Measurements from ENCODE around the gene ALG14. TPM values are rescaled to one million over a fixed set of nuclear protein-coding genes. Genes with fewer than 3 reads are reported as not detected.

Gene ALG14
- total RNA-seq, 1 donor from 2014 or later: 2.4 TPM

- intact Hi-C loops (cut with micrococcal nuclease): no loop called here
Observed at GRCh38 chr1:94935476-94935875, 137.3 kb downstream of the ALG14 start.

- intact Hi-C loops (cut with micrococcal nuclease): no loop called here
Observed at GRCh38 chr1:94935034-94935433, 137.7 kb downstream of the ALG14 start.

DNA sequence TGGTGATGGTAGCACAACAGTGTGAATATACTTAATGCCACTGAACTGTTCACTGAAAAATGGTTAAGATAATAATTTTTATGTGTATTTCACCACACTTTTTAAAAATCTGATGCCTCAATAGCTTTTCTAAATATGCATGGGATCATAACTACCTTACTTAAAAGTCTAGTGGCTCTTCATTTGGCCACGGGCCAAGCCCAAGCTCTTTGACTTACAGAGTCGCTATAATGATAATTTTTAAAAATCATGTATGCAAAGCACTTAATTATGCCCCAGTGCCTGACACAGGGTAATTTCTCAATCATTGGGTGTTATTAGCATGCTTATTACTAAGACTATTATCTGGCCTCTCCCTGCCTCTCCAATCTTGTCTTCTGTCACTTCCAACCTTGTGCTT is 138.2 kb downstream of the ALG14 start:
- intact Hi-C loops (cut with micrococcal nuclease): no loop called here

DNA sequence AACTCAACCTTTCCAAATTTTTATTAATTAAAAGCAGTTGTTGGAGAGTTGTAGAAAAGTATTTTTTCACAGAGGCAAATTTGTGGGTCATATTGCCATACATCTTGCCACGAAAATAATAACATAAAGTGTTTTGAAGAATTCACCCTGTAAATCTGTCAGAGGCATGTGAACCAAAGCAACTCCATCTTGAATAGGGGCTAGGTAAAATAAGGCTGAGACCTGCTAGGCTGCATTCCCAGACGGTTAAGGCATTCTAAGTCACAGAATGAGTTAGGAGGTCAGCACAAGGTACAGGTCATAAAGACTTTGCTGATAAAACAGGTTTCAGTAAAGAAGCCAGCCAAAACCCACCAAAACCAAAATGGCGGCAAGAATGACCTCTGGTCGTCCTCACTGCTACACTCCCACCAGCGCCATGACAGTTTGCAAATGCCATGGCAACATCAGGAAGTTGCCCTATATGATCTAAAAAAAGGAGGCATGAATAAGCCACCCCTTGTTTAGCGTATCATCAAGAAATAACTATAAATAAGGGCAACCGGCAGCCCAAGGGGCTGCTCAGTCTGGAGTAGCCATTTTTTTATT is 141.4 kb downstream of the ALG14 start:
- intact Hi-C loops (cut with micrococcal nuclease): no loop called here

DNA sequence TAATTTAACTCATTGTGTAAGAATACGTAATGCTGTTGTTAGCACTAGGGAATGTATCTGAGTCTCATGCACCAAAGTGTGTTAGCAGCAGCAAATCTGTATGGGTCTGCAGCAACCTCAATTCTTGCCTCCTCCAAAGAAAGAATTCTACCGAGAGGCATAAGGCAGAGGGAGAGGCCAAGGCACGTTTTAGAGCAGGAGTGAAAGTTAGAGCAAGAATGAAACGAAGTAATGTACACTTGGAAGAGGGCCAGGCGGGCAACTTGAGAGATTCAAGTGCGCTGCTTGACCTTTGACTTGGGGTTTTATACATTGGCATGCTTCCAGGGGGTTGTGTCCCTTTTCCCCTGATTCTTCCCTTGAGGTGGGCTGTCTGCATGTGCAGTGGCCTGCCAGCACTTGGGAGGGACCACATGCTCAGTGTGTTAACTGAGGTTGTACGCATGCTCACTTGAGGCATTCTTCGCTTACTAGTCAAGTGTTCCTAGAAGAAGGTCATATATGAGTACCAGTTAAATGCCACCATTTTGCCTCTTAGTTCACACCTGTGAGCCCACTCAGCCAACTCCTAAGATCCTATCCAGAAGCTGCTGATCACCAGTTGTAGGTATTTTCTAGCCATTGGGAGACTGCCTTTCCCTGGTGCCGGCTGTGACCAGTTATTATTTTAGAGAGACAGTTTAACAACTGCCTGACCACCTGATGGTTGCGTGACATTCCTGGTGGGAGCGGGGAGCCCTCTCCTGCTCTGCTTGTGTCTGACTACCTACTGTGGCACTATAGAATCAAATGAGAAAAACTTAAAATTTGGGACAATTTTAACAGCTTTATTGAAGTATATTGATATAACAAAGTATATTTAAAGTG is 143.2 kb downstream of the ALG14 start:
- intact Hi-C loops (cut with micrococcal nuclease): loop anchor here (5.0 kb wide), 2 partner anchors 47 to 692 kb away; partner anchors contain the start of gene ARHGAP29

DNA sequence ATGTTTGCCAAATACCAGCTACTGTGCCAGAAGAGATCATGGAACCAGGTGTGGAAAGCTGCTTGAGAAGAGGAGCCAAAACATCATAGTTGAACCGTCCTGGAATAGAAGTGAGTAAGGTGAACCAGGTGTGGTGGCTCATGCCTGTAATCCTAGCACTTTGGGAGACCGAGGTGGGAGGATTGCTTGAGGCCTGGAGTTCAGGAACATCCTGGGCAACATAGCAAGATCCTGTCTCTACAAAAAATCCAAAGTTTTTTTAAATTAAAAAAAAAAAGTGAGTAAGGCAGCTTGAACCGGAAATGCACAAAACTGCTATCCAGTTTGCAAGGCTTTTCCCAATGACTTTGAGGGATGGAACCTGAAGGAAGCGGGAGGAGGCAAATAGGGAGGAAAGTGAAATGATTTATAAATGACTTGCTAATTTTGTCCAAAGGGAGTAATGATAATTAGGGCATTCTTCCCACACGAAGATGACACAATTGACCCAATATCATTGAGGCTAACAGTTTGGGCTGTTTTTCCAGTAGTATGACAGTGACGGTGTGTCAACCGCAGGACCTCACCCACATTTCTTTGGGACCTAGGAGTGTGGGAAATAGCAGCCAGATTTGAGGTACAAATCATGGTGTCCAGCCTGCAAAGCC is 144.3 kb downstream of the ALG14 start:
- intact Hi-C loops (cut with micrococcal nuclease): loop anchor here (5.0 kb wide), 2 partner anchors 46 to 691 kb away; partner anchors contain the start of gene ARHGAP29

DNA sequence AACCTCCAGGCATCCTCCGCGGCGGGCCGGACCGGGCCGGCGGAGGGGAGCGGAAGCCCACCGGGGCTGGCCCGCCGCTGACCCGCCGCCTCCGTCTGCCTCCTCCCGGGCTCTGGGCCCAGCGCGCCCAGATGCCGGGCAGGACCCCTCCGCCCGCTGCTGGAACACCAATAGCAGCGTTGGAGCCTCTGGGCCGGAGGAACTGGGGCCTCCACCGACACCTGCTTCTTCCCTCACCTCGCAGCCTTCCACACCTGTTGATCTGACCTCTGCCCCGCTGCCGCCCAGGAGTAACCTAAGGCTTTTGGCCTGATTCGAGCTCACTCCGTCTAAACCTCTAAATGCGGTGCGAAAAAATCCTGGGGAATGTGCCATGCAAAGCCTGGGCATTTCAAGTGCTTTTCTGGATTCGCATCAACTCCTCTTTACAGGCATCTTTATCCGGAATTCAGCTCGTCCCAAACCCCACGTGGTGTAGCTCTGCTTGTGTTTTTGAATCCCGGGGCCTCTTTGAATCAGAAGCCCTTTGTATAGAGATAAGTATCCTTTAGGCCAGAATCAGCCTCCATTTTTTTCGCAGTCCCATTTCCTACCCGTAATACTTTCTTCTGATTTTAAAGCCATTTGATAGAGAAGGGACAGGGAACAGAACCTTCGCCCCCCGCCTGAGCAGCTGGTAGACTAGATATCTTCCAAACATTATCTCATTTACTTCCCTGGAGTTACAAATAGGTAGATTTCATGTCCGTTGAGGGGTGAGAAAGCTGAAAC is 145.2 kb downstream of the ALG14 start:
- intact Hi-C loops (cut with micrococcal nuclease): loop anchor here (1.0 to 5.0 kb wide), 4 partner anchors 35 to 690 kb away; partner anchors contain the start of gene ARHGAP29

DNA sequence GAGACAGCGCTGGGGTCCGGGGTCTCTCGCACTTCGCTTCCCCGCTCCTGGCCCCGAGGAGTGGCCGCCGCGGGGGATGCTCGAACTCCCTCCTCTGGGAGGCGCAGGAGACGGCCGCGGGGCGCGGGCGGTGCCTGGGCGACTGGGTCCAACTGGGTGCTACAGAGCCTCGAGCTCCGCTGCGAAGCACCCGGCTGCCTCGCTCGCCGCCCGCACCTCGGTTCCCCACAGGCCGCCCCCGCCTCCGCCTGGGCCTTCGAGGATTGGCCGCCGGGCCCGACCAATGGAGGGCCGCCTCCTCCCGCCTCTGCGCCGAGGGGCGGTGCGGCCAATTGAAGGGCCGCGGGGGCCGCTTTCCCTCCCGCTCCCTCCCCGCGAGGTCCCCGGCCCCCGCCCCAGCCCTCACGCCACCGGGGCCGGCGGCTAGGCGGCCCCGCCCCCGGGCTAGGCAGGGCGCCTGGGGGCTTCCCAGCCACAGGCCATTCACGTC is 145.8 kb downstream of the ALG14 start, which contains the start of gene CNN3:
Gene CNN3, minus strand, starts transcription at position 196 of the 490 bp plus-strand sequence. CDS start 216 bp downstream, outside the sequence.
- intact Hi-C loops (cut with micrococcal nuclease): loop anchor here (1.0 to 5.0 kb wide), 6 partner anchors 36 to 690 kb away; partner anchors contain the start of gene ARHGAP29

GRCh38 chr1:94926126-94926914 is 146.4 kb downstream of the ALG14 start:
- intact Hi-C loops (cut with micrococcal nuclease): loop anchor here (1.0 to 5.0 kb wide), 5 partner anchors 36 to 689 kb away; partner anchors contain the start of gene ARHGAP29

GRCh38 chr1:94925561-94926125 is 147.1 kb downstream of the ALG14 start:
- intact Hi-C loops (cut with micrococcal nuclease): loop anchor here (1.0 to 5.0 kb wide), 5 partner anchors 37 to 688 kb away; partner anchors contain the start of gene ARHGAP29

DNA sequence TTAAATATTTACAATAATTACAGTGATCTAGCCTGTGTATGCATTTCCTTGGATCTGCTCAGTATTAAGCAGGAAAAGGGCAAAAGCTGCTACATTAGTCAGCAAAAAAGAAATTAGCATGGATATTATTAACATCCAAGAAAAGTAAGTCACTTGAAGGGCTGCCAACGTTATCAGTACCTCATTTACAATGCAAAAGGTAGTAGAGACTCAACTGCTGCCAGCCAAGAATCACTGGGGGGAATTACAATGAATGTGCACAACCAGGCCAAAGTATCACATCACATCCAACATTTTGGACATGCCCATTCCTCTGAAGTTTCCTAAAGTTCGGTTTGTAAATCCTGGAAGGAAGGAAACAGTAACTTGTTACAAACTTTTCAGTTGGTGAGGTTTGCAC is 147.7 kb downstream of the ALG14 start:
- intact Hi-C loops (cut with micrococcal nuclease): loop anchor here (5.0 kb wide), 2 partner anchors 43 to 688 kb away; partner anchors contain the start of gene ARHGAP29

Other genes with a start within 250 kb of the ALG14 start
- 2.8 and 3.1 TPM in 2 replicates for gene CNN3, start 145.8 kb downstream of the ALG14 start, total RNA-seq
- not detected in 2 replicates for gene TLCD4, start 44.4 kb upstream of the ALG14 start, total RNA-seq
- gene RWDD3, start 161.3 kb upstream of the ALG14 start, total RNA-seq: 16.2 and 16.3 TPM in 2 replicates